Stimulated activated naive CD4-positive, alpha-beta T cell (primary cell): ENCODE data around the gene ITGA11.
"Not testable (repeated sequence)": the region's sequence is repeated elsewhere in the genome, so short reads cannot be mapped to it uniquely, and the experiment has no call there.

Experiments
- DNase-seq, 6 experiments: peaks; one replicate each; lab custom pipeline; 2025; lab: John Stamatoyannopoulos, UW

ITGA11 gene

GRCh38 chr15:68411343-68411675 is 20.7 kb downstream of the ITGA11 start:
- DNase-seq = no peak

GRCh38 chr15:68410466-68411342 is 21.3 kb downstream of the ITGA11 start:
- no peak for DNase-seq

GRCh38 chr15:68409736-68410370 is 22.1 kb downstream of the ITGA11 start:
- DNase-seq = no peak

- DNase-seq = no peak
These were observed 23.0 kb downstream of the ITGA11 start for GRCh38 chr15:68408971-68409370.

- DNase-seq = no peak
These were observed 23.8 kb downstream of the ITGA11 start for GRCh38 chr15:68407886-68408881.

- DNase-seq = no peak
These were observed 24.6 kb downstream of the ITGA11 start for GRCh38 chr15:68407141-68407885.

- DNase-seq = no peak
These were observed 26.3 kb downstream of the ITGA11 start for GRCh38 chr15:68405378-68406250.

- DNase-seq = no peak
These were observed 27.7 kb downstream of the ITGA11 start for GRCh38 chr15:68404056-68404798.

GRCh38 chr15:68403161-68403941 is 28.6 kb downstream of the ITGA11 start:
- DNase-seq = peak in 1 of 6 experiments; percentile 6

GRCh38 chr15:68402432-68403160 is 29.4 kb downstream of the ITGA11 start:
- DNase-seq = peak in 1 of 6 experiments; percentile 13

- DNase-seq = peak in 2 of 6 experiments; percentile 7 to 19
These were observed 30.2 kb downstream of the ITGA11 start for GRCh38 chr15:68401496-68402431.

GRCh38 chr15:68400066-68400456 is 31.9 kb downstream of the ITGA11 start:
- DNase-seq = no peak

GRCh38 chr15:68399096-68400065 is 32.6 kb downstream of the ITGA11 start:
- DNase-seq = peak in 2 of 6 experiments; percentile 37 to 40

- not testable (repeated sequence) for DNase-seq
These were observed 34.0 kb downstream of the ITGA11 start for GRCh38 chr15:68397999-68398398.

- DNase-seq = no peak
These were observed 35.9 kb downstream of the ITGA11 start for GRCh38 chr15:68396068-68396467.

- DNase-seq = no peak
These were observed 40.8 kb downstream of the ITGA11 start for GRCh38 chr15:68391121-68391520.
